A204.1 (cell line): ENCODE data around the gene SIRPA.

Experiments
- FAIRE-seq: peaks from 2 replicates; lab custom pipeline; 2012; peaks lifted over from hg19 to GRCh38; lab: Jason Lieb, UNC

SIRPA gene

GRCh38 chr20:1934156-1934555, 38.9 kb downstream of the SIRPA start:
- FAIRE-seq = no peak

- no peak for FAIRE-seq
Measured at GRCh38 chr20:1934721-1935573, 39.7 kb downstream of the SIRPA start.

- FAIRE-seq = no peak
Measured at GRCh38 chr20:1935696-1936366, 40.6 kb downstream of the SIRPA start.

GRCh38 chr20:1937316-1937976, 42.2 kb downstream of the SIRPA start:
- FAIRE-seq = no peak

- FAIRE-seq = no peak
Measured at GRCh38 chr20:1938464-1939269, 43.5 kb downstream of the SIRPA start.

GRCh38 chr20:1939270-1939595, 44.0 kb downstream of the SIRPA start:
- no peak for FAIRE-seq

GRCh38 chr20:1940581-1940980, 45.4 kb downstream of the SIRPA start:
- no peak for FAIRE-seq

- no peak for FAIRE-seq
Measured at GRCh38 chr20:1941226-1941625, 46.0 kb downstream of the SIRPA start.

- no peak for FAIRE-seq
Measured at GRCh38 chr20:1942061-1942460, 46.9 kb downstream of the SIRPA start.

- no peak for FAIRE-seq
Measured at GRCh38 chr20:1942486-1943274, 47.5 kb downstream of the SIRPA start.

GRCh38 chr20:1943275-1944002, 48.2 kb downstream of the SIRPA start:
- FAIRE-seq = no peak

- no peak for FAIRE-seq
Measured at GRCh38 chr20:1944345-1945091, 49.3 kb downstream of the SIRPA start.

GRCh38 chr20:1945134-1945618, 50.0 kb downstream of the SIRPA start:
- FAIRE-seq = no peak

- no peak for FAIRE-seq
Measured at GRCh38 chr20:1945660-1946059, 50.5 kb downstream of the SIRPA start.

- no peak for FAIRE-seq
Measured at GRCh38 chr20:1946442-1946761, 51.2 kb downstream of the SIRPA start.

- no peak for FAIRE-seq
Measured at GRCh38 chr20:1946762-1947534, 51.7 kb downstream of the SIRPA start.

- FAIRE-seq = no peak
Measured at GRCh38 chr20:1947535-1947846, 52.3 kb downstream of the SIRPA start.

- FAIRE-seq = no peak
Measured at GRCh38 chr20:1949347-1950100, 54.3 kb downstream of the SIRPA start.

- FAIRE-seq = no peak
Measured at GRCh38 chr20:1950836-1951235, 55.6 kb downstream of the SIRPA start.
